Stimulated activated naive CD4-positive, alpha-beta T cell (primary cell): ENCODE results near the gene KLK1.

ENCODE experiments used
- DNase-seq, 6 experiments: peaks; one replicate each; lab custom pipeline; 2025; lab: John Stamatoyannopoulos, UW

The KLK1 gene

DNA sequence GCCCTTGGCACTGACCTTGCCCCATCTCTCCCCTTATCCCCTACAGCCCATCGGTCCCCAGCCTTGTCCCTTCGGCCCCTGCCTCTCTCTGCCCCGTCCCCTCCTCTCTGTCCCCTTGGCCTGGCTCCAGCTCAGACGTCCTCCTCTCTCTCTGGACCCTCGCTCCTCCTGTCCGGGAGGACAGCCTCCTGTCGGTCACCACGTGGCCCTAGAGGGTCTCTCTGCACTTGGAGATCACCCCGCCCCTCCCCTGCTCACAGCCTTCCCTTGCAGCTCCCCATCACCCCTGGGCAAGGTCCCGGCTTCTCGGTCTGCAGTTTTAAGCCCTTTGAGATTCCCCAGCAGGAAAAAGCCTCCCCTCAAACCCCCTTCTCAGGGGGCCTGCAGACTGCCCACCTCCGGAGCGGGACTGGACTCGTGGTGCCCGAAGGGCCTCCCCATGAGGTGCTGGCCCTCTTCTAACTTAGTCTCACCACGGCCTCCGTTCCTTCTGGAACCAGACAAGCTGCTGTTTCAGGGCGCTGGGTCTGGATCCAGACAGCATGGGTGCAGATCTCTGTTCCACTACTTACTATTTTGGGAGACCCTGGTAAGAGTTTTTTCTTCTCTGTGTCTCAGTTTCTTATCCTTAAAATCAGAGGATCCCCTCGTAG is 13.1 kb upstream of the KLK1 start:
- no peak for DNase-seq

- DNase-seq: peak in 5 of 6 experiments; percentile 7 to 44 (median 31)
Measured at GRCh38 chr19:50835785-50836542, 12.4 kb upstream of the KLK1 start.

DNA sequence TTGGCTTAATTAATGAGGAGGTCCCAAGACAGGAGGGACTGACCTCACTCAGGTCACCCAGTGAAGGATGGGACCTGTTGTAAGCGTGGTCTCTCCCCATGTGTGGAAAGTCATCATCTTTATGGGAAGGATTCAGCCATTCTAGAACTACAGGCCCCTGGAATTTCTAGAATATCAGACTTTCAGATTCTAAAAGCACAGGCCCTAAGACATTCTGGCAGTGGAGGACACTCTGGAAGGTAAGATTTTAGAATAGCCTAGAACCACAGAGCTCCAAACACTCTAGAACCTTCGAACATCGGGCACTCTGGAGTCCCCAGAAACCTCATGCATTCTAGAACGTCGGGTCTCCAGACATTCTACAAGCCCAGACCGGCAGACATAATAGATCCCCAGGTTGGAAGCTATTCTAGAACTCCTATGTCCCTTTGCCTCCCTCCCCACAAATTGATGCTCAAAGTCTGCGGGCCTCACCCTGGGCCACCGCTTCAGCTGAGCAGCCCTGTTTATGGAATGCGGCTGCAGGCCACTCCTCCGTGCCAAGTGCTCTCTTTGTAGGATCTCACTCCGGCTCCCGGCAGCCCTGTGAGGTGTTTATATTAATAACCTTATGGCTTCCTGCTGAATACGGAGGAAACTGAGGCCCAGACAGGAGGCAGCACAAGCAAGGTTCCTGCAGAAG is 11.7 kb upstream of the KLK1 start:
- DNase-seq: no peak

GRCh38 chr19:50833802-50834167 is 10.2 kb upstream of the KLK1 start:
- DNase-seq: no peak

- no peak for DNase-seq
Measured at GRCh38 chr19:50833117-50833801, 9.7 kb upstream of the KLK1 start, which contains the start of gene KLK15. KLK15 (minus strand) TSS chr19:50833574; CDS start chr19:50831492, 2,082 bp downstream.

DNA sequence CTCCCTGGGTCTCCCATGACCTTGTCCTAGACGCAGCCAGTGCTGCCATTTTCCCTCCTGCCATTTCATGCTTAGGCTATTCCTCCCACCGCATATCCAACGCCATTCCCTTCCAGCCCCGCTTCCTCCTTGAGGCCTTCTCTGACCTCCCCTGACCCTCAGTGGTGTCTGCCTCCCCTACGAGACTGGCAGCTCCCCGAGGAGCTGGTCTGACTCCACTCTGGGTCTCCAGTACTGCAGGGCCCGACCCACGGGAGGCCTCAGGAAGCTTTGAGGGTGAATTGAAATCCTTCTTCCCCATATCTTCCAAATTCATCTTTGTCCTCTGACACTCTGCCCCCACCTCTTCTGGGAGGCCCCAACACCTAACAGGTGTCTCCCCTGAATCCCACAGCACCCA is 9.1 kb upstream of the KLK1 start:
- no peak for DNase-seq

DNA sequence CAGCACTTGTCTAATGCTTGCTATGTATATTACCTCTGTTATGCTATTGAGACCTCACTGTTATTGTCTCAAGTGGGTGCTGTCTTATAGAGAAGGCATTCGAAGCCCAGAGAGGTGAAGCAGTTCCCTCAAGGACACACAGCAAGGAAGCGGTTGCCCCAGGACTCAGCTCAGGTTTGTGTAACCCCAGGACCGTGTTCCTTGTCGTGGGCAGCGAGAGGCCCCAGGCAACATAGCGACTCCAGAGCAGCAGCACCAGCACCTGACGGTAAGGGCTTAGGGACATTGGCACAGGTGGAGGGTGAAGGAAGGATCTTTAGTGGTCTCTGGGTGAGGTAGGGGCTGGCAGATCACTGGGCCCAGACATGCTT is 7.4 kb upstream of the KLK1 start:
- DNase-seq: no peak

- DNase-seq: no peak
Measured at GRCh38 chr19:50830266-50831025, 6.9 kb upstream of the KLK1 start.

GRCh38 chr19:50829801-50830200 is 6.2 kb upstream of the KLK1 start:
- DNase-seq: no peak

GRCh38 chr19:50827476-50827875 is 3.9 kb upstream of the KLK1 start:
- no peak for DNase-seq

GRCh38 chr19:50826492-50827240 is 3.1 kb upstream of the KLK1 start:
- no peak for DNase-seq

- DNase-seq: no peak
Measured at GRCh38 chr19:50822661-50823208, 852 bp downstream of the KLK1 start.

DNA sequence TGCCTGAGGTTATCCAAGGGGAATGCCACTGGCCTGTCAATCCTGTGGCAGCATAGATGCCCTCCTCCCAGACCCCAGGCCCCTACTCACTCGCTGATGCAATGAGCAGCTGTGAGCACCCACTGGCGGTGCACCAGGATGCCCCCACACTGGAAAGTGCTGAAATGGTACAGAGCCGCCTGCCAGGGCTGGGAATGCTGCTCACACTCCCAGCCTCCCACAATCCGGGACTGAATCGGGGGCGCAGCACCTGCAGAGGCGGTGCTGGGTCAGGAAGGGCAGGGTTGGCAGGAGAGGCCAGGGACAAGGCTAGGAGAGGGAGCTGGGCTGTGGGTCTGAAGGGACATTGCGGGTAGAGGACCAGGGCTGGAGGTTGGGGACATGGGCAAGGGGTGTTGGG is 2.0 kb downstream of the KLK1 start:
- no peak for DNase-seq

GRCh38 chr19:50821248-50821612 is 2.4 kb downstream of the KLK1 start:
- DNase-seq: no peak

DNA sequence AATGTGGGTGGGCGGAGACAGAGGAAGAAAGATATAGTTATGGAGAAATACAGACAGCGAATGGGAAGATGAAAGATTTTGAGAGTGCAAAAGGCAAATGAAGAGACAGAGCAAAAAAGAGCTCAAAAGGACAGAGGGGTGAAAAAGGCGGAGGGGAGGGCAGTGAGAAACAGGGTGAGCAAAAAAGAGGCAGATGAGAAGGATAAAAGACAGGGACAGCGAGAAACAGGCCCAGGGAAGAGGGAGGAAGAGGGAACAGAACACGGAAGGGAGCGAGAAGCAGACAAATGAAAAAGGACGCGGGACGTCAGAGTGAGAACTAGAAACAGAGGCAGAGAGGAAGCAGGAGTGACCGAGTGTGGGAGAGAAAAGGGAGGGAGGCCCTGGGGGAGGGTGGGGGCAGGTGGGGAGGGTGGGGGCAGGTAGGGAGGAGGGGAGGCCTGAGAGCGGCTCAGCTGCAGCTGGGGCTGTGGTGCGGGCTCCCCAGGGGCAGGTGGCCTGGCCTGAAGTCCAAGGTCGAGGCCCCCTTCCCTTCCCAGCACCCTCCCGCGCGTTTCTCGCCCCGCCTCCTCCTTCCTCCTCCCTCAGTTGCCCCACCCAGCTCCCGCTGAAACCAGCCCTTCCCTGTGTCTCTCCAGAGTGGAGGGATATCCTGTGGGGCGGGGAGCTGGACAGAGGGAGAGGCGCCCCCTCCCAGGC is 2.9 kb downstream of the KLK1 start:
- DNase-seq: no peak

- DNase-seq: no peak
Measured at GRCh38 chr19:50820086-50820485, 3.5 kb downstream of the KLK1 start.

DNA sequence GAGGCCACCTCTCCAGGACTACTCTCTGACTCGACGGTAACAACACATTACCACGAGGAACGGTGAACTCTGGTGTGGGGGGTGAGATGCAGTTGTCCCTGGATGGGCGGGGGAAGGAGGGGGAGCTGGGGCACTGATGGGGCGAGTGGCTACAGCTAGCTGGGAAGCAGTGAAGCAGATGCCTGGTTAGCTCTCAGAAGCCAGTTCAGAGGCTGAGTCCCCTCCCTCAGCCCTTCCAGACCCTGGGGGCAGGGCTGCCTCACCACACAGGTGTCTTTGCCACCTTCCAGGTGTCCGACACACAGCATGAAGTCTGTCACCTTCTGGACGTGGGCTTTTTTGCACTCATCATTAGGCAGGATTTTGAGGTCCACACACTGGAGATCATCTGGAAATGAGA is 4.0 kb downstream of the KLK1 start:
- DNase-seq: no peak

DNA sequence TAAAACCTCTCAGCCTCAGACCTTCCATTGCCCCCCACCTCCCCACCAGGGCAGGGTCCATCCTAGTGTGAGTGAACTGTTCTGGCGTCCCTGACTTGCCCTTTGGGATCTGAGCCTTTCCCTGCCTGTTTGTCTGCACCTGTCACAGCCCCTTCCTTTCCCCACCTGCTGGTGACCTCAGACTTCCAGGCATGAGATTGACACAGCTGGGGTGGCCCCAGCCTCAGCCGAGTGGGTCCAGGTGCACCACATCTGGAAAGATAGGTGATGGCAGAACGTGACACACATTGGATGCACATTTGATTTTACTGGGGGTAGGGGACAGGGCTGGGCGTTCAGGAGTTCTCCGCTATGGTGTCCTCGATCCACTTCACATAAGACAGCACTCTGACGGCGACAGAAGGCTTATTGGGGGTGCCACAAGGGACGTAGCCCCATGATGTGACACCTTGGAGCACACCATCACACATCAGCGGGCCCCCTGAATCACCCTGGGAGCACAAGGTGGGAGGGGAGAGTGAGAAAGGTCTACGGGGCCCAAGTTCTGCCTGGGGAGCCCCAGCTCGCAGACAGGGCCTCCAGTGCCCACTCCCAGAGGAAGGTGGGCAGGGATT is 4.6 kb downstream of the KLK1 start:
- DNase-seq: no peak

DNA sequence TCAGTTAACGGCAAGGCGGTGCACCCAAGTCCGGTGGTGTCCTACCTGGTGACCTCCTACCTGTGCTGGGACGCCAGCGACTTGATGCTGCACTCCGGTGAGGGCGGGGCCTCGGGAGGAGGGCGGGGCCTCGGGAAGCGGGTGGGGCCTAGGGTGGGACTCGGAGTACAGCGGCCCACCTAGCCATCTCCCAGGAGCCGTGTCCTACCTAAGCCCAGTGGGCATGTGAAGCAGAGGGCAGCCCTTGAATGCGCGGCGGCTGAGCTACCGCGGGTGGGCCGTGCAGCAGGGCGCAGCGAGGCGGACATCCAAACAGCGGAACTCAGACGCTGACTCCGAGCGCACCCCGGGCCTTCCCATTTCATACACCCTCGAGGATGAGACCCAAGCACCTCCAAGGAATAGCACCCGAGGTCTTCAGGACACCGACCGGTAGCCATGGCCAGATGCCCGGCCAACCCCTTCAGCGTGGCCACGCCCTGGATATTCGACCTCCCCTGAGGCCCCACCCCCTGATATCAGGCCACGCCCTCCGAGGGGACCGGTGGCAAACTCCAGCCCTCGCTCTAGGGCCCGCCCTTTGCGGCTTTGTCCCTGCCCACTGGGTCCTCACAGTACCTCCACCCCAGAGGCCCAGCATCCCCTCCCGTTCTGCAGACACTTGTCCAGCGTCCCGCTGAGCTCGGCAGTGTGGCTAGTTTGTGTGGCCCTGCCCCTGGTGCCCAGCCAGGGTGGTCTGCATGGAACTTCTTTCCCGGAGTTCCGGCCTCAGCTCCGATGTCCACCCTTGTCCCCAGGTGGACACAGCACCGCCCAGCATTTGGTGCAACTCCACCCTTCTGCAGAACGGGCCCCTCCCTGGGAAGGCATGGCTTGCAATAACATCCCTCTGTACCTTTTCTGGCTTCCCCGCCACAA is 5.4 kb downstream of the KLK1 start:
- DNase-seq: peak in 1 of 6 experiments; percentile 8
